Neural cell (in vitro differentiated cells): ENCODE measurements around the gene ERC2.

Experiments used
- CTCF ChIP-seq: fragments of 450-650 bp; IDR thresholded peaks from 2 replicates; pipeline ENCODE4 v1.5.1; 2014; ENCODE audit warnings: antibody characterized with exemption, mild to moderate bottlenecking, moderate library complexity; ENCODE audit not compliant: poor library complexity, severe bottlenecking
- EP300 ChIP-seq: fragments of 450-650 bp; conservative IDR thresholded peaks from 2 replicates; pipeline ENCODE4 v1.6.1; 2014; ENCODE audit warnings: antibody characterized with exemption, mild to moderate bottlenecking, moderate library complexity; ENCODE audit not compliant: poor library complexity, severe bottlenecking
- EZH2 ChIP-seq: fragments of 200-600, 300-800 bp; shearing (Covaris generic), sonication (generic); IDR thresholded peaks from 2 replicates; pipeline ENCODE4 v1.6.1; 2014; ENCODE audit warnings: antibody characterized with exemption, low read length, borderline replicate concordance, mild to moderate bottlenecking; ENCODE audit not compliant: insufficient read depth, poor library complexity, severe bottlenecking
- MXI1 ChIP-seq: fragments of 450-650 bp; conservative IDR thresholded peaks from 2 replicates; pipeline ENCODE4 v1.6.1; 2014; ENCODE audit warnings: antibody characterized with exemption, mild to moderate bottlenecking; ENCODE audit not compliant: poor library complexity, severe bottlenecking
- POLR2AphosphoS5 ChIP-seq: IDR thresholded peaks from 2 replicates; pipeline ENCODE4 v1.6.1; 2012
- RAD21 ChIP-seq: fragments of 450-650 bp; conservative IDR thresholded peaks from 2 replicates; pipeline ENCODE4 v1.6.1; 2014; ENCODE audit warnings: antibody characterized with exemption, mild to moderate bottlenecking, moderate library complexity
- SMC3 ChIP-seq: fragments of 450-650 bp; conservative IDR thresholded peaks from 2 replicates; pipeline ENCODE4 v1.6.1; 2014; ENCODE audit warnings: antibody characterized with exemption, mild to moderate bottlenecking, moderate library complexity; ENCODE audit not compliant: poor library complexity
- TAF1 ChIP-seq: IDR thresholded peaks from 2 replicates; pipeline ENCODE4 v1.6.1; 2012; ENCODE audit warnings: low read depth
- TF ChIP-seq, protein P1 (sequence below): IDR thresholded peaks from 2 replicates; pipeline ENCODE4 v1.6.1; 2012; ENCODE audit warnings: borderline replicate concordance

- TF ChIP-seq RAD21 (no peak), CTCF (no peak), EZH2 (no peak), EP300 (no peak), POLR2AphosphoS5 (no peak), TAF1 (no peak), SMC3 (no peak), MXI1 (no peak)
- TF ChIP-seq, protein P1, sequence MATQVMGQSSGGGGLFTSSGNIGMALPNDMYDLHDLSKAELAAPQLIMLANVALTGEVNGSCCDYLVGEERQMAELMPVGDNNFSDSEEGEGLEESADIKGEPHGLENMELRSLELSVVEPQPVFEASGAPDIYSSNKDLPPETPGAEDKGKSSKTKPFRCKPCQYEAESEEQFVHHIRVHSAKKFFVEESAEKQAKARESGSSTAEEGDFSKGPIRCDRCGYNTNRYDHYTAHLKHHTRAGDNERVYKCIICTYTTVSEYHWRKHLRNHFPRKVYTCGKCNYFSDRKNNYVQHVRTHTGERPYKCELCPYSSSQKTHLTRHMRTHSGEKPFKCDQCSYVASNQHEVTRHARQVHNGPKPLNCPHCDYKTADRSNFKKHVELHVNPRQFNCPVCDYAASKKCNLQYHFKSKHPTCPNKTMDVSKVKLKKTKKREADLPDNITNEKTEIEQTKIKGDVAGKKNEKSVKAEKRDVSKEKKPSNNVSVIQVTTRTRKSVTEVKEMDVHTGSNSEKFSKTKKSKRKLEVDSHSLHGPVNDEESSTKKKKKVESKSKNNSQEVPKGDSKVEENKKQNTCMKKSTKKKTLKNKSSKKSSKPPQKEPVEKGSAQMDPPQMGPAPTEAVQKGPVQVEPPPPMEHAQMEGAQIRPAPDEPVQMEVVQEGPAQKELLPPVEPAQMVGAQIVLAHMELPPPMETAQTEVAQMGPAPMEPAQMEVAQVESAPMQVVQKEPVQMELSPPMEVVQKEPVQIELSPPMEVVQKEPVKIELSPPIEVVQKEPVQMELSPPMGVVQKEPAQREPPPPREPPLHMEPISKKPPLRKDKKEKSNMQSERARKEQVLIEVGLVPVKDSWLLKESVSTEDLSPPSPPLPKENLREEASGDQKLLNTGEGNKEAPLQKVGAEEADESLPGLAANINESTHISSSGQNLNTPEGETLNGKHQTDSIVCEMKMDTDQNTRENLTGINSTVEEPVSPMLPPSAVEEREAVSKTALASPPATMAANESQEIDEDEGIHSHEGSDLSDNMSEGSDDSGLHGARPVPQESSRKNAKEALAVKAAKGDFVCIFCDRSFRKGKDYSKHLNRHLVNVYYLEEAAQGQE: no peak
Measured at GRCh38 chr3:56268616-56269383, 199.5 kb downstream of the ERC2 start.
